NCI-H460 (cell line): ENCODE measurements around the gene OR6A2. TPM values are rescaled to one million over a fixed set of nuclear protein-coding genes. Genes with fewer than 3 reads are reported as not detected.
"Not testable (repeated sequence)": the region's sequence is repeated elsewhere in the genome, so short reads cannot be mapped to it uniquely, and the experiment has no call there.

Experiments
- DNase-seq: peaks from one replicate; pipeline ENCODE4 v3.0.0-alpha.2; 2016; ENCODE audit warnings: low read depth; ENCODE audit errors: extremely low read depth
- polyA plus RNA-seq: library from polyadenylated mRNA; depleted of rRNA; stranded (reverse); fragments of >200 nt; gene quantifications from 2 replicates; pipeline ENCODE4 v1.2.3, GENCODE V29; 2014; cell fraction: nucleus; rRNA removed
- total RNA-seq: library from RNA; depleted of rRNA; stranded (reverse); fragments of >200 nt; shearing (Covaris generic); gene quantifications from 2 replicates; pipeline ENCODE4 v1.2.3, GENCODE V29; 2014; rRNA removed

Gene OR6A2
- 0.23 TPM in 1 of 2 replicates, not detected in the other for total RNA-seq
- polyA plus RNA-seq: not detected in 2 replicates

- DNase-seq: no peak
Measured at GRCh38 chr11:6799402-6799801, at the start of gene OR6A2. OR6A2 (minus strand) TSS chr11:6799689; CDS start chr11:6795708, 3,981 bp downstream.

- DNase-seq: no peak
Measured at GRCh38 chr11:6845383-6845782, 45.9 kb upstream of the OR6A2 start, which contains the start of gene OR10A5. OR10A5 (plus strand) TSS chr11:6845683; CDS start chr11:6845683, 0 bp downstream.

- DNase-seq: no peak
Measured at GRCh38 chr11:6844356-6844755, 44.9 kb upstream of the OR6A2 start.

GRCh38 chr11:6843670-6844069 lies 44.2 kb upstream of the OR6A2 start:
- no peak for DNase-seq

- DNase-seq: no peak
Measured at GRCh38 chr11:6841694-6842093, 42.2 kb upstream of the OR6A2 start.

- DNase-seq: no peak
Measured at GRCh38 chr11:6834021-6834420, 34.5 kb upstream of the OR6A2 start.

- no peak for DNase-seq
Measured at GRCh38 chr11:6833356-6833755, 33.9 kb upstream of the OR6A2 start.

- no peak for DNase-seq
Measured at GRCh38 chr11:6828103-6828502, 28.6 kb upstream of the OR6A2 start.

GRCh38 chr11:6825231-6825744 lies 25.8 kb upstream of the OR6A2 start:
- no peak for DNase-seq

GRCh38 chr11:6824136-6824823 lies 24.8 kb upstream of the OR6A2 start:
- no peak for DNase-seq

- DNase-seq: no peak
Measured at GRCh38 chr11:6818967-6819366, 19.5 kb upstream of the OR6A2 start.

GRCh38 chr11:6817694-6818093 lies 18.2 kb upstream of the OR6A2 start:
- no peak for DNase-seq

- DNase-seq: no peak
Measured at GRCh38 chr11:6813656-6814055, 14.2 kb upstream of the OR6A2 start.

- peak; percentile 29 for DNase-seq
Measured at GRCh38 chr11:6812390-6813005, 13.0 kb upstream of the OR6A2 start.

GRCh38 chr11:6801075-6801474 lies 1.6 kb upstream of the OR6A2 start:
- not testable (repeated sequence) for DNase-seq

GRCh38 chr11:6794639-6795038 lies 4.8 kb downstream of the OR6A2 start:
- no peak for DNase-seq

- DNase-seq: no peak
Measured at GRCh38 chr11:6790546-6790945, 8.9 kb downstream of the OR6A2 start.

GRCh38 chr11:6782720-6783119 lies 16.8 kb downstream of the OR6A2 start, which contains the start of gene OR2AG1:
OR2AG1 (plus strand) TSS chr11:6783020; CDS start chr11:6785038, 2,018 bp downstream.
- DNase-seq: no peak

GRCh38 chr11:6780829-6781228 lies 18.7 kb downstream of the OR6A2 start:
- no peak for DNase-seq

- DNase-seq: no peak
Measured at GRCh38 chr11:6778518-6778917, 21.0 kb downstream of the OR6A2 start.

GRCh38 chr11:6771926-6772893 lies 27.3 kb downstream of the OR6A2 start, which contains the start of gene OR2AG2:
OR2AG2 (minus strand) TSS chr11:6771976; CDS start chr11:6768957, 3,019 bp downstream.
- DNase-seq: no peak
